GM23248 (cell line): Measurements from ENCODE around the gene TMEM131.

Experiments
- EZH2 ChIP-seq: fragments of 200-600 bp; sonication (generic); IDR thresholded peaks from 2 replicates; pipeline ENCODE4 v1.6.1; 2018; ENCODE audit warnings: antibody characterized with exemption, mild to moderate bottlenecking; ENCODE audit not compliant: insufficient read depth, poor library complexity, severe bottlenecking
- EZH2phosphoT487 ChIP-seq: fragments of 200-600 bp; sonication (generic); IDR thresholded peaks from 2 replicates; pipeline ENCODE4 v1.6.1; 2018; ENCODE audit warnings: antibody characterized with exemption, moderate library complexity, mild to moderate bottlenecking, low read depth; ENCODE audit not compliant: insufficient read depth

DNA sequence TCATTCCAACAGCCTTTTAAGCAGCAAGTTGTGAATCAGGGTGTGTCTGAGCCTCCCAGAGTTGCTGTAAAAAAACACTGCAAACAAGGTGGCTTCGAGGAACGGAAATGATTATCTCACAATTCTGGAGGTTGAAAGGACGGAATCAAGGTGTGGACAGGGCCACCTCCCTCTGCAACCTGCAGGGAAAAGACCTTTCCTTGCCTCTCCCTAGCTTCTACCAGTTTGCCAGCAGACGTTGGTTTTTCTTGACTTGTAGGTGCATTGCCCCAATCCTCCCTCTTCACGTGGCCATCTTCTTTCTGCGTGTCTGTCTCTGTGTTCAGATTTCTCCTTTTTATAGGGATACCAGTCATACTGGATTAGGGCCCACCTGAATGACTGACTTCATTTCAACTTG, 24.8 kb upstream of the TMEM131 start:
- no peak for TF ChIP-seq EZH2
- TF ChIP-seq EZH2phosphoT487 = no peak
